Measurements from ENCODE around the gene TBC1D19.
A peak's percentile ranks its signal among the peaks of the same experiment; 100 is the strongest.

Gene TBC1D19

DNA sequence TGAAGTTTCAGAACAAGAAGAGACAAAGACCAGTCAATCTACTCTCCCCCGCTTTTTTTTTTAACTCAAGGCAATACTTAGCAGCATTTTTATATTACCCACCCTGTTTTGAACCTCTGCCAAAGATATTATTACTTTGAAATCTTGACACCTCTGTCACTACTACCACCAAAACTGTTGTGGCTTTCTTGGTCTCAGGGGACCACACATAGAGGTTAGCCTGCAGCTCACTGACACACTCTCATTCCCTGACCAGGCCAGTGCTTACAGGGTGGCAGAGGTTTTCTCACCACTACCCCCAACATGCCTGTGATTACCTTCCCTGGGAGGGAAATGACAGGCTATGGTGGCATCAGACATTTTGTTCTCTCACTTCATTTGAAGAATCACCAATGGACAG lies 139.3 kb downstream of the TBC1D19 start:
- Mint-ChIP-seq H3K36me3 (ENCODE audit: low read depth) (peaks cover 8% of the 10 kb centered on the region), H3K4me1 (ENCODE audit: low read depth) (peaks cover 14% of the 10 kb centered on the region), H3K4me3 (no peak overlapping the region), H3K27me3 (no peaks in the 10 kb centered on the region), H3K27ac (no peak overlapping the region), H3K9me3 (no peaks in the 10 kb centered on the region)
- no peak for DNase-seq

DNA sequence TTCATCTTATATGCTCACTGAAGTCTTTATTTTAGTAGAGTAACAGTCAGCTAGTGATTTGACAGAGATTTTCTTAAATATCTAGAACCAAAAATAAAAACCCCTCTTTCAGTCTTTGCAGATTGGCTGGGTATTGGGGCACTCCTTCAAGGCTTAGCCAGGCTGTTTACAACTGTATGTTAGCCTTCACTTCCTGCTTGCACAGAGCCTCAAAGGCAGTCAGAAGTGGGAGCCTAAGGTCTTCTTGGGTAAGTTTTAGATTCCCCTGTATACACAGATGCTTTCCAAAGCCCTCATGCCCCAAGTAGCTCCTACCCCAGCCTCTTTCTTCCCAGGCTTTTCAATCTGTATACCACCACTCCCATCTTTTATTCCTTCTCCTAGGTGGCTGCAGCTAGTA lies 140.7 kb downstream of the TBC1D19 start:
- no peaks in the 10 kb centered on the region for H3K9me3 Mint-ChIP-seq
- H3K27me3 Mint-ChIP-seq, result no peaks in the 10 kb centered on the region
- no peak overlapping the region for H3K27ac Mint-ChIP-seq
- DNase-seq, result no peak
- peaks cover 14% of the 10 kb centered on the region for H3K4me1 Mint-ChIP-seq (ENCODE audit: low read depth)
- H3K4me3 Mint-ChIP-seq, result no peak overlapping the region
- peaks cover 8% of the 10 kb centered on the region for H3K36me3 Mint-ChIP-seq (ENCODE audit: low read depth)

DNA sequence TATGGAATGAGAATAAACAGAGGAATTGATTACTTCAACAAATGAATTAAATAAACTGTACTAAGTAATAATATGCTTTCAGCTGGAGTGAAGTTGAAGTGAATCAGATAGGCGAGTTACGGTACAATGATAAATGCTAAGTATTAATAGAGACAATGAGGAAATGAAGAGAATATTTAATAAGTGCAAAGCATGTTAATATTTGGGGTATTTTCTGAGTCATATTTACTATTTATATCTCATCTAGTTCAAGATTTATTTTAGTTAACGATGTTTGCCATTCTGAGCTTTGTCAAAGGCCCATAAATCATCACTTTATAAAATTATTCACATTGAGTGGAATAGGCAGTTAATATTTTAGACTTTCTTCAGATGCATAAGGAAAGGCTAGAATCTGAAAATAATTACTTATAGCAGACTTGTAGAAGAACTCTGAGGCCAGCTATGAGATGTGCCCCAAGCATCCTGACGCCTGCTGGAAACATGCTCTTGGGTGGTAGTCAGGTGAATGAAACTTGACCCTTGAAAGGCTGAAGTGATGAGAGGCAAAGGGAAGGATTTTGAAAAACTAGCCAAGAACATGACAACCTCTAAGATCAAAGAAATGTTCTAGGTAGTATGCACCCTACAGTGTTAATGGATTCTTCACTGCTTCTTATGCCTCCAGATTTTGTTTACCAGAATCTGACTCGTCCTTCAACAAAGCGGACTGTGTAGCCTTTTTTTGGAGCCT lies 142.9 kb downstream of the TBC1D19 start:
- H3K4me1 Mint-ChIP-seq (ENCODE audit: low read depth), result peaks cover 26% of the 10 kb centered on the region
- H3K36me3 Mint-ChIP-seq (ENCODE audit: low read depth), result peaks cover 8% of the 10 kb centered on the region
- H3K4me3 Mint-ChIP-seq, result no peak overlapping the region
- H3K27me3 Mint-ChIP-seq, result no peaks in the 10 kb centered on the region
- no peaks in the 10 kb centered on the region for H3K9me3 Mint-ChIP-seq
- no peak for DNase-seq
- H3K27ac Mint-ChIP-seq, result no peak overlapping the region

DNA sequence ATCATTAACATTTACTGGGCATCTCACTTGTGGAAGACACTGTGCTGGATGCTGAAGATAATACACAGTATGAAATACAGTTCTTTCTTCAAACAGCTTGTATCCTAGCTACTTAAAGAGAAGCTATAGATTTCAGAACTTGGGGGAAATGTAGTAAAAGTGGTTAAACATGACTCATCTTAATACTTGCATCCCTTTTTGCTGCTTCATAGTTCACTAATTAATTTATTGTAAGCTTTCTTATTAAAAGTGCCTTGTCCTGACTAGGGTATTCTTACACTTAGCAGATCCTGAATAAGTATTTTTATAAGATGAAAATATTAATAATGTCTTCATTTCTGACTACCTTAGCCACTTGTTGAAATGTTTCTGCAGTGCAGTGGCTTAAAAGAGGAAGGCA lies 144.0 kb downstream of the TBC1D19 start:
- H3K9me3 Mint-ChIP-seq, result no peaks in the 10 kb centered on the region
- peaks cover 8% of the 10 kb centered on the region for H3K36me3 Mint-ChIP-seq (ENCODE audit: low read depth)
- peaks cover 26% of the 10 kb centered on the region for H3K4me1 Mint-ChIP-seq (ENCODE audit: low read depth)
- no peak overlapping the region for H3K27ac Mint-ChIP-seq
- no peak for DNase-seq
- no peak overlapping the region for H3K4me3 Mint-ChIP-seq
- no peaks in the 10 kb centered on the region for H3K27me3 Mint-ChIP-seq

DNA sequence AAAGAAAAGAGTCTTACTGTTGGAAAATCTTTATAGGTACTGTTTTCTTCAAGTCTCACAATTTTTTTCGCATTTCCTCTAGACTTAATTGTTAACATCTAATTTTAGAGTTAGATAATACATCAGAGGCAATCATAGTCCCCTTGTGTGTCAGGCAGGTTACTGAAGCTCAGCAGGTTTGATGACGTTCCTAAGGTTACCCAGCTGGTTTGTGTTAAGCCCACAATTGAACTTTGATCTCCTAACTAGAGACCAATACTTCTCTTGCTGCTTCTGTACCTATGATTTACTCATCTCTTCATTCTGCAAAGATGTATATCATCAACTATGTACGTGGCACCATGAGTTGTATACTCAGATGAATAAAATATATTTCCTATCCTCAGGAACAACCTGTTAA lies 145.1 kb downstream of the TBC1D19 start:
- peaks cover 18% of the 10 kb centered on the region for H3K4me1 Mint-ChIP-seq (ENCODE audit: low read depth)
- H3K9me3 Mint-ChIP-seq, result no peaks in the 10 kb centered on the region
- peaks cover 8% of the 10 kb centered on the region for H3K36me3 Mint-ChIP-seq (ENCODE audit: low read depth)
- no peak overlapping the region for H3K4me3 Mint-ChIP-seq
- no peak for DNase-seq
- no peak overlapping the region for H3K27ac Mint-ChIP-seq
- H3K27me3 Mint-ChIP-seq, result no peaks in the 10 kb centered on the region

DNA sequence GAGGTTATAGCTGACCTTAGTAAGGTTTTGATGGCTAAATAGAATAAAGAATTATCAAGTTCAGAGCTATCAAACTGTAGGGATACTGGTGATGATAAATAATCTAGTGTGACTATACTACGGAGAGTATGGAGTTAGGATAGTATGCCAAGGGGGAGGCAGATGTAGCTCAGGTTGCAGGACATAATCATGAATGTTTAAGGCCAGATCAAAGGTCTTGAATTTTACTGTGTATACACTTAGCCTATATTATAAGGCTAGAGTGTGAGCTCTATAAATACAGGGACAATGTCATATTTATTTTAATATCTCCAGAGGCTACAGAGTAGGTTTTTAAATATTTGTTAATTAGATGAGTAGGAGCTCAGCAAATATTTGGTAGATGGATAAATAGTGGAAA lies 145.7 kb downstream of the TBC1D19 start:
- no peak for DNase-seq
- Mint-ChIP-seq H3K36me3 (ENCODE audit: low read depth) (peaks cover 8% of the 10 kb centered on the region), H3K9me3 (no peaks in the 10 kb centered on the region), H3K27me3 (no peaks in the 10 kb centered on the region), H3K4me1 (ENCODE audit: low read depth) (peaks cover 17% of the 10 kb centered on the region), H3K27ac (no peak overlapping the region), H3K4me3 (no peak overlapping the region)

DNA sequence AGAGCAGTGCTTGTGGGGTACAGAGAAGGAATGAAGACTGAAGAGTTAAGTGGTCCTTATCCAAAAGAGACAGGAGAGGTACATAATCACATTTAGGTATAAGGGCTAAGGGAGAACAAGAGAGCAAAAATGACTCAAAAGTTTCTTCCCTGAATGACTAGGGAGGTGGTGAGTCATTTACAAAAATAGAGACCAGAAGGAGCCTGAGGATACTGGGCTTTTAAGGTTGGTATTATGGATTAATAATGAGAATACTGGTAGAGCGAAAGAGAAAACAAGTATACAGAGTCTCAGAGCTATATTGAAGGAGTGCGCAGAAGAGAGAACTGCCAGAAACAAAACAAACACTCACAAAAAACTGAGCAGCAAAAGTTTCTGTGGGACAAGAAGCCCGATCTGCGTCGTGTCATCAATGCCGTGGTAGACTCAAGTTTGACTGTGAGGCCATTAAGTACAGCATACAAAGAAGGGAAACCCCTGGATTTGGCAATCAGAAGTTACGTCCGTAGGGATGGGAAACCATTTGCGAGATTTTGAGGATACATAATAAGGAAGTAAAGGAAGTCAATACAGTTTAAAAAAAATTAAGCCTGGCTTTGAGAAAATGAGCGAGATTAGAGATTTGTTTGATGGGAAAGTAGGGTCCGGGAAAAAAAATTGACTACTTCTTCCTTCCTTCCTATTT lies 147.6 kb downstream of the TBC1D19 start:
- DNase-seq, result no peak
- Mint-ChIP-seq H3K36me3 (ENCODE audit: low read depth) (no peaks in the 10 kb centered on the region), H3K27me3 (no peaks in the 10 kb centered on the region), H3K27ac (peak overlapping the region; percentile 8), H3K9me3 (no peaks in the 10 kb centered on the region), H3K4me1 (ENCODE audit: low read depth) (peaks cover 11% of the 10 kb centered on the region), H3K4me3 (no peak overlapping the region)

DNA sequence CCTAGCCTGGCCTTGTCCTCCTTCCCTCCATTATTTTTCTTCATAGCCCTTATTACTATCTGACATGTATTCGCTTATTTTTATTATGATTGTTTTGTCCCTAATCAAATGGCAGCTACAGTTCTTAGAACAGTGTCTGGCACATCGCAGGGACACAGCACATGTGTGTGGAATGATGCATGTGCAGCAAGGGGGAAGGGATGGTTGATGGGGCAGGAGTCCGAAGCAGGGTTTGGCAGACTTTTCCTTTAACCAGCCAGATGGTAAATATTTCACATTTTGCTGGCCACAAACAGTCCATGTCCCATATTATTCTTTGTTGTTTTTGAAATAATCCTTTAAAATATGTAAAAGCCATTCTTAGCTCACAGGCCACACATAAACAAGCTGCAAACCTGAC lies 148.5 kb downstream of the TBC1D19 start:
- no peak for DNase-seq
- no peak overlapping the region for H3K27ac Mint-ChIP-seq
- no peaks in the 10 kb centered on the region for H3K9me3 Mint-ChIP-seq
- H3K27me3 Mint-ChIP-seq, result no peaks in the 10 kb centered on the region
- no peak overlapping the region for H3K4me3 Mint-ChIP-seq
- no peaks in the 10 kb centered on the region for H3K36me3 Mint-ChIP-seq (ENCODE audit: low read depth)
- H3K4me1 Mint-ChIP-seq (ENCODE audit: low read depth), result peaks cover 11% of the 10 kb centered on the region

DNA sequence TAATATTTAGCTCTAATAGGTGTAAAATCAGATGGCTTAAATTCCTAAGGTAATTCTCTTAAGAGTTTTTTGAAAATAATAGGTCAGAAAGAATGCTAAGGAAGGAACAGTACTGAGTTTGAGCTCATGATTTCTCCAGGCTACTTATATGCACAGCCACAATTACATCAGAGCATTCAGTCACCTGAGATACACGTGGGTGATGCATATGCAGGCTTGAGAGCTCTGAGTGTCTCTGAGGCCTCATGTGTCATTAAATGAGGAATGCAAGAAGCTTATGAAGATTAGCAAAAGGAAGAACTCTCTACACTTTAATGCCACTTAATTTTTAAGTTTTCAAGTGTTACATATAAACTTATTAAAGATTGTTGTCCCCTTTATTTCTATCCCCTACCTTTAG lies 152.7 kb downstream of the TBC1D19 start:
- no peaks in the 10 kb centered on the region for H3K27me3 Mint-ChIP-seq
- DNase-seq, result no peak
- H3K9me3 Mint-ChIP-seq, result no peaks in the 10 kb centered on the region
- no peak overlapping the region for H3K4me3 Mint-ChIP-seq
- peaks cover 3% of the 10 kb centered on the region for H3K36me3 Mint-ChIP-seq (ENCODE audit: low read depth)
- H3K27ac Mint-ChIP-seq, result no peak overlapping the region
- peaks cover 2% of the 10 kb centered on the region for H3K4me1 Mint-ChIP-seq (ENCODE audit: low read depth)

DNA sequence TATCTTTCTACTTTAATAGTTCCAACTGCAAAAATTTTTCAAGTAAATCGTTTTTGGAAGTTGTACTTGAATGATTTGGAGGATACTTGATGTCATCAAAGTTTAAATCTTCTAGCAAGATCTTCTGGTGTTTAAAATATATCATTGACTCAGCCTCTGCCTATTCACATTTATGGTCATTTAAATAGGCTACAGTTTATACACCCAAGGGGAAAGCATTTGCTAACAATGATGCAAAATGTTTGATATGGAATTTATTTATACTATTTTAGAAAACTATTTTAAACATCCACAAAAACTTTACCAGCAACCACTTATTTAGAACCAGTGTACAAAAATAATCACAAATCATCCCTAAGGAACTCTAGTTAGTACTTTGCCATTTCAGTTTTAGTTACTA lies 153.5 kb downstream of the TBC1D19 start:
- no peak for DNase-seq
- no peak overlapping the region for H3K4me3 Mint-ChIP-seq
- H3K4me1 Mint-ChIP-seq (ENCODE audit: low read depth), result no peaks in the 10 kb centered on the region
- no peak overlapping the region for H3K27ac Mint-ChIP-seq
- H3K27me3 Mint-ChIP-seq, result no peaks in the 10 kb centered on the region
- no peaks in the 10 kb centered on the region for H3K9me3 Mint-ChIP-seq
- H3K36me3 Mint-ChIP-seq (ENCODE audit: low read depth), result peaks cover 6% of the 10 kb centered on the region

DNA sequence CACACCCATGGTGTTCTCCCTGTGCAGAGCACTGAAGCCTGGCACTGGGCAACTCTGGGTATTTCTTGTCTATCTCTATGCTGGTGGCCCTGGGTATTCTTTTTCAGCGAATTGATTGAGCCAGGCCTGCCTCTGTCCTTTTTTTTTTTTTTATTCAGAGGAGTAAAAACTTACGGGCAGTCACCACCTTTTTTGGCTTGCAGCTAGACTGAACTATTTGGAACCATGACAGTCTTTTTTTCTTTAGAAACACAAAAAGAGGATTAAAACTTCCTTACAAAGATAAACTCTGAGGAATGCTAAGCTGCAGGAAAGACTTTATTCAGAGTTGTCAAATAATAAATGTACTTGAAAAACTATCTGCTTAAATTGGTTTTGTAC lies 157.6 kb downstream of the TBC1D19 start:
- DNase-seq, result no peak
- Mint-ChIP-seq H3K9me3 (peaks cover 5% of the 10 kb centered on the region), H3K4me3 (no peak overlapping the region), H3K36me3 (ENCODE audit: low read depth) (peaks cover 26% of the 10 kb centered on the region), H3K27ac (no peak overlapping the region), H3K27me3 (no peaks in the 10 kb centered on the region), H3K4me1 (ENCODE audit: low read depth) (peaks cover 4% of the 10 kb centered on the region)

DNA sequence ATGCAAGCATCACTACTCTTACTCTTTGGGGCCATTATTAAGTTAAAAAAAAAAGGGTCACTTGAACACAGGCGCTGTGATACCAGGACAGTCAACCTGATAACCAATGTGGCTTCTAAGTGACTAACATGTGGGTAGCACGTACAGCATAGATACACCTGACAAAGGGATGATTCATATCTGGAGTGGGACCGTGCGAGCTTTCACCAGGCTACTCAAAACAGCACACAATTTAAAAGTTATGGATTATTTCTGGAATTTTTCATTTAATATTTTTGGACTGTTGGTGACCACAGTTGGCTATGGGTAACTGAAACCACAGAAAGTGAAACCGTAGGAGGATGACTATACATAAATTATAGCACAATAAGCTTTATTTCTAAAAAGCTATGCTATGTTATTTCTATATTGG lies 162.9 kb downstream of the TBC1D19 start:
- H3K4me3 Mint-ChIP-seq, result no peak overlapping the region

DNA sequence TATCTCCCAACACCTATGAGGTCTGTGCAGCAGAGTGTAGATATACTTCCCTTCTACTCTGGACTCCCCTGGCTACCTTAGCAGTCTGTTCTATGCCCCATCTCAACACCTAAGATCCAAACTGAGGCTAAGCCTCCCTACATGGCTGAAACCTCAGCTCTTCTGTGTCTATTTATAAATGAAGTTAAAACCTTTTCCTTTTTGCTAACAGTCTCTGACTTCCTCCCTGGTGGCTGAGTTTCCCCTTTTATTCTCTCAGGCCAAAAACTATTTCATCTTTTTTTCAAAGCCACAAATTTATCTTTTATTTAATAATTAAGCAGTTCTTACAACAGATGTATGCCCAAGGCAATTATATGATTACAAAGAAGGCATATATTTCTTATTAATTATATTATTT lies 164.9 kb downstream of the TBC1D19 start:
- H3K36me3 Mint-ChIP-seq (ENCODE audit: low read depth), result peaks cover 45% of the 10 kb centered on the region
- H3K4me1 Mint-ChIP-seq (ENCODE audit: low read depth), result peaks cover 21% of the 10 kb centered on the region
- H3K4me3 Mint-ChIP-seq, result no peak overlapping the region
- no peaks in the 10 kb centered on the region for H3K27me3 Mint-ChIP-seq
- H3K27ac Mint-ChIP-seq, result no peak overlapping the region
- no peak for DNase-seq
- peaks cover 2% of the 10 kb centered on the region for H3K9me3 Mint-ChIP-seq

More for the DNA sequence above, 162.9 kb downstream of the TBC1D19 start:
- peaks cover 51% of the 10 kb centered on the region for H3K36me3 Mint-ChIP-seq (ENCODE audit: low read depth)
- H3K27ac Mint-ChIP-seq, result peak overlapping the region; percentile 16
- DNase-seq, result no peak
- no peaks in the 10 kb centered on the region for H3K27me3 Mint-ChIP-seq
- H3K4me1 Mint-ChIP-seq (ENCODE audit: low read depth), result peaks cover 17% of the 10 kb centered on the region
- H3K9me3 Mint-ChIP-seq, result peaks cover 5% of the 10 kb centered on the region

DNA sequence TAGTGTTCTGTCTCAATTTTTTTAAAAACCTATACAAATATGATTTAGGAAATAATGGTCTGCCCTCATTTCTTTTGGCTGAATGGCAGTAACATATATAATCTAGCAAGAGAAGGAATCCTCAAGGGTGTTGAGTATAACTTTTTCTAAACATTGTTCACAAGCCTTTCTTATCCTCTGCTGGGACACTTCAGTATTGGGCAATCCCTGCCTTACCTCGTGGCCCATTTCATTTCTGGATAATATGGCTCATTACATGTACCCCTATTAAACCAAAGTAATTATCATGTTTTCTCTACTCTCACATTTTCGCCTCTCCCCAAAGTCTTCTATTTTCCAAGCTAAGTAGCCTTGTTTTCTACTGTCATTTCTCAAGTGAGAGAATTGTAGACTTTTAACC lies 166.0 kb downstream of the TBC1D19 start:
- peaks cover 41% of the 10 kb centered on the region for H3K36me3 Mint-ChIP-seq (ENCODE audit: low read depth)
- no peaks in the 10 kb centered on the region for H3K27me3 Mint-ChIP-seq
- no peak overlapping the region for H3K4me3 Mint-ChIP-seq
- H3K9me3 Mint-ChIP-seq, result no peaks in the 10 kb centered on the region
- peaks cover 21% of the 10 kb centered on the region for H3K4me1 Mint-ChIP-seq (ENCODE audit: low read depth)
- DNase-seq, result no peak
- H3K27ac Mint-ChIP-seq, result no peak overlapping the region

DNA sequence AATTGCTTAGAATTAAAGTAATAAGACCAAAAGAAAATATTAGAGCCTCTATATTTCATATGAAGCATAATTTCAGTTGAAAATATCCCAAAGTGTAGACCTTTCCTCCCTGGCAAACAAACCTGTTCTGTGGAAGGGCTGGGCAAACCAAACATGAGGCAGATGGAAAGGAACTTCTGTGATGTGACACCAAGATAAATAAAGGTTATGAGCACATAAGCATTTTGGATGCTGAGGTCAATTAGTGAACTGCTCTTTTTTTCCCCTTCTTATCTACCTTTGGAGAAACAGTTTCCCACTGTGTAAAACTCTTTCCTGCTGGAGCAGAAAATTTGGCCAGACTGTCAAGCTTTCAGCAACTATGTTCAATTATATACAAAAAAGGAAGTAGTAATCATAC lies 167.1 kb downstream of the TBC1D19 start:
- H3K4me3 Mint-ChIP-seq, result no peak overlapping the region
- H3K36me3 Mint-ChIP-seq (ENCODE audit: low read depth), result peaks cover 41% of the 10 kb centered on the region
- DNase-seq, result no peak
- no peaks in the 10 kb centered on the region for H3K27me3 Mint-ChIP-seq
- H3K27ac Mint-ChIP-seq, result no peak overlapping the region
- no peaks in the 10 kb centered on the region for H3K9me3 Mint-ChIP-seq
- H3K4me1 Mint-ChIP-seq (ENCODE audit: low read depth), result peaks cover 21% of the 10 kb centered on the region

Data from activated T-cell treated with anti-CD3 and anti-CD28 coated beads, Interleukin-2, amount 50 U/mL, for 24 hours (primary cell).